GM19023 (cell line): ENCODE measurements around the gene ASB18.

Experiments used
- ATAC-seq: cut with Tn5 transposase; IDR thresholded peaks from one replicate; pipeline ENCODE4 v1.9.1; 2021; ENCODE audit warnings: mild to moderate bottlenecking, moderate library complexity; ENCODE audit not compliant: unreplicated experiment

Gene ASB18

DNA sequence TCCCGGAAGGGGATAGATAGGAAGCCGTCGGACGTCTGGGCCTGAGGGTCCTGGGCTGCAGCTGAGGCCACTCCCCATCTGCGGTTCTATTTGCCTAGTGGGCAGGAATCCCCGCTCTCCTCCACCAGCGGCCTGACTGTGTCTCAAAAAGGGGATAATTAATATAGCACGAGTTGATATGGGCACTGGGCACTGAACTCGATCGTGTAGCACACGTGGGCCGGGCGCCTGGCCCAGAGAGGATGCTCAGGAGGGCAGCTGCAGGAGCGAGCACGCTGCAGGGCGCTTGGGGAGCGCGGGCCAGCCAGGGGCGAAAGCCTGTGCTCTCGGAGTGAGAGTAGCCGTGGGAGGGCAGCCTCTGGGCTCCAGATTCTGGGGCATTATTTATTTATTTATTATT lies 87.3 kb downstream of the ASB18 start:
- ATAC-seq = no peak

DNA sequence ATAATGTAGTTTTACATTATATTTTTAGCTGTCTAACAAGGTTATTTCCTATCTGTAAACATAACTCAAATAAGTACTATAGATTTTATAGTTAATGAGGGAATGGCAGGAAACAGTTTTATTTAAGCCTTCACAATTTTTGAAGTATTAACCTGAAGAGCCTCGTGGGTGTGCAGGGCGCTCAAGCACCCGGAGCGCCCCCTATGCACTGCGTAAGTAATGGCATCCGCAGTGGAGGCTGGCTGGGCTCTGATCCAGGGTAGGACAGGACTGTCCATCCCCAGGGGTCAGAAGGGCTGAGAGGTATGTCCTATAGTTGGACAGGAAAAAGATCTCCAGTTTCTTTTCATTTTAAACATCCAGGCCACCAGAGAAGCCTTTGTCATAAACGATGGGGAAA lies 87.8 kb downstream of the ASB18 start:
- ATAC-seq = no peak

DNA sequence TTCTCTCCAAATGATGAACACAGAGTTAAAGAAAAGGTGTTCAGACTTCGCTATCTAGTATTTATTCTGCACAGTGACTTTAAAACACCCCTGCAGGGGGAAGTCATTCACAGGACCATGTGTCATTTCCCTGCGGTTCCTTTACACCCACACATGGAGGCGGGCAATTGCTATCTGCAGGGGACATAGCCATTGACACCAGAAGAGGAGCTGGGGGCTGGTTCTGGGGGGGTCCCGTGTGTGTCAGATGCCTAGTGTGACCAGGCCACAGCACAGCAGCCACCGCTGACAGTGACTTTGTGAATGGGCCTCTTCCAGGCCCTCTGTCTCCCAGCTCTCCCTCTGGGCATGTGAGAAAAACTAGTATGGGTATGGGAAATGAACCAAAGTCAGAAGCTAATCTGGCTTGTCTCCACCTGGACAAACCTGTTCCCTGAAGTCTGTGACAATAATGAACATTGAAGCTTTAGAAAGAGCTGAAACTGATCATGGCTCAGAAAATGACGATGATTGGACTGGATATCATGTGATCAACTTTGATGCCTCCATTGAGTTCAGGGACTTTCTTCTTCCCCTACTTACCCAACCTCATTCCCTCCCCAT lies 88.6 kb downstream of the ASB18 start:
- no peak for ATAC-seq

DNA sequence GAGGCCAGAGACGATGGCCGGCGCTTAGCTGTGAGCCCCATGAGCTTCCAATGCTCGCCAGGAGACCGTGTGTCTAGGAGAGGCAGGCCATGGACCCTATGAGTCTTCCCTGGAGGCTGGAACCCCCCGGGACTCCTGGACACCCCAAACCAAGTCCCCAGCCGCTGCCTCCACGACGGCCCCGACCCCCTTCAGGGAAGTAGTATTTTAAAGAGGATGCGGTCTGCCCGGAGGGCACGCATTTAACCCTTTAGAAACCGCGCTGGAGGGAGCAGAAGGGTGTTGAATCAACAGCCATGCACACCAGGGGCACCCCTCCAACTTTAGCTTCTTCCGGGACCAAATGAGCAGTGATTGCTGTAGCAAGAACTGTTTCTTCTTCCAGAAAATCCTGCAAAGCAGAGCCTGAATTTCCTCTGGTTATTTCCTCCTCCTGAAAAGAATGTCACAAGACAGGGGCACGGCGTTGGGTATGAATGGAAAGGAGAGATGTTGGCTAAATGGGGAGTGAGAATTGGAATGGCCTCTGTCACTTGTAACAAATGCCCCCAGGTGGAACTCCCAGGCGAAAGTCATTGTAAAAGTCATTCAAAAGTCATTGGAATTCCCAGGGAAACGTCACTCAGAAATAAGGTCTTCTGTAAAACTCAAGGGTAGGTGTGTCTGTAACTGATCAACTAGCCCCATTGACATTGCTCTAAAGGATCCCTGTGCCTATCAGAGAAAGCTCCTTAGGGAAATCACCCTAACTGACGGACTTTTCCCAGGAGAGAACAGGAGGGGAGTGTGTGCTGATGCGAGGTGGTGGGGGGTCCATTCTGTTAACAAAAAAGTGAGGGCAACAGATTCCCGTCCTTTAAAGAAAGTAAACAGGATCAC lies 90.2 kb downstream of the ASB18 start:
- no peak for ATAC-seq

DNA sequence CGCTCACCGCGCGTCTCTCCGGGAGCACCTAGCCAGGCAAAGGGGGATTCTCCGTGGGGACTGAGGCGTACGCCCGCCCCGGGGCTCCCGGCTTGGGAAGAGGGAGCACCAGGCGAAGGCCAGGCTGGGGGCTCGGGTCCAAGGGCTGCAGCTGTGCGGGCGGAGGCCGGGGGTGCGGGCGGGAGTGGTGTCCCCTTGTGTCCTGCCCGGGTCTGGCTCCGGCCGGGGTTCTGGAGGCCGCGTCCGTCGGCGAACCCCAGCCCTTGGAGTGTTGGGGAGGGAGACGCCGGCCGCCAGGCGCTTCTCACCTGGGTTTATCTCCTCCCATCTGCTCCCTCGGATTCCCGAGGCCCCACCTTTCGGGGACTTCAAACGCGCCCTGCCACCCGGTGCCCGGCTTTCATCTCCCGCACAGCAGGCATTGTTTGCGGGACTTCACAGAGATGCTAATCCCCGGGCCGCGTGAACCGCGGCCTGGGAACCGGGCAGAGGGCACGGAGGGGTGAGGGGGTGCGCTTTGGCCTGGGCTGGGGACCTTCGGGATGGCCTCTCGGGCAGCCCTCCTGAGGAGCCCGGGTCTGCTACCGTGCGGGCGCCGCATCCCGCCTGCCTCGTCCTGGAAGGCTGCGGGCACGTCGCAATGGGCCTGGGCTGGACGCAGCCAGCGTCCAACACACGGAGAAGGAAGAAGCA lies 91.0 kb downstream of the ASB18 start:
- ATAC-seq = no peak

DNA sequence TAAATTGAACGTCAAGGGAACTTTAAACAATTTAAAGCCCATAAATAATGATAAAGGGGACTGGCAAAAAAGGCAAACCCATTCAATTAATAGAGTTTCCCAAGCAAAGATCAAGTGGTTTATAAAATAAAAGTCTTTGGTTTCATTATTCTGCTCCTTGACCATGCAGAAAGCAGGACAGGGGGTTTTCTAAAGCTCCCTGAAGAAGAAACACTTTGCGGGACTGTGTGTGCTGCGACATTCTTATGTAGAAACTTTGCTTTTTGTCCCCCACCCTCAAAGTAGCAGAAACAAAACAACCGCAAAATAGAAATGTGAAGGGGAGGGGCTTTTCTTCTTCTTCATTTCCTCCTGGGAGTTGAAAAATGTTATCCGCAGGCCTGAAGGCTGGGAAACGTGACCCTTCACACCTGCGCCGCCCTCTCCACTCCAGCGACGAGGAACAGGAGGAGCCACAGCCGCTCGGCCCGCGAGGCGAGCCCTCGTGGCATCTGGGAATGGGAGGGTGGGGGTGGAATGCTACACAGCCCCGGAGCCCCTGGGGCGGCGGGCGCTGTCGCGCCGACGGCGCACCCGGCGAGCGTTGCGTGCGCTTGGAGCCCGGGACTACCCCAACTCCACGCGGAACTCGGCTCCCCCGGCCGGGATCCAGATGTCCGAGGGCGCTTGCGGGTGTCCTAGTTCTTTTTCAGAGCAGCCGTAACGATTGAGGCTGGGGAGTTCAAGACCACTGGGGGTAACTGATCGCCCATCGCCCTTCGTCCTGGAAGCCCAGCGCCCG lies 91.8 kb downstream of the ASB18 start:
- ATAC-seq = no peak

DNA sequence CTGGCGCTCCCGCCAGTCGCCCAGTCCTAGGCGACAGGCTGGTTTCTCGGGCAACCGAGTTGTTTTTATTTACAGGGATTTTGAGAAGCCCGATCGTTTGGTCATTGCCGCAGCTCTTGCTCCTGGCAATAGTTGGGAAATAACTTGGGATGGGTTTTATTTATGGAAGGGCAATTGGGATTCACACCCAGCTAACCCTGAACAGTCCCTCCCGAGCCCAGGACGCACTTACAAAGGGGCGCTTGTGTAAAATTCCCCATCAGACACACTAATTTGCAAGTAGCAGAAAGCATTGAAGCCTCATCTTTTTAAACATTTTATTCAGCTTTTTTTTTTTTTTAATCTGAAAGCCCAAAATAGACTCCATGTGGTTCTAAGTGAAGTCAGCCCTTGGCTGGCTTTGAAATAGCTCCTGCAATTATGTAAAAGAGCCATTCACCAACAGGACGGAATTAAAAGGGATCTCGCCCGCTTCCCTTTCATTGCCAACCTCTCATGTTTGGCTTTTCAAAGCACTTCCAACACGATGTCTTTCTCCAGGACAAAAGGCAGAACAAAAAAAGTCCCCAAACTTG lies 92.4 kb downstream of the ASB18 start:
- ATAC-seq = no peak

DNA sequence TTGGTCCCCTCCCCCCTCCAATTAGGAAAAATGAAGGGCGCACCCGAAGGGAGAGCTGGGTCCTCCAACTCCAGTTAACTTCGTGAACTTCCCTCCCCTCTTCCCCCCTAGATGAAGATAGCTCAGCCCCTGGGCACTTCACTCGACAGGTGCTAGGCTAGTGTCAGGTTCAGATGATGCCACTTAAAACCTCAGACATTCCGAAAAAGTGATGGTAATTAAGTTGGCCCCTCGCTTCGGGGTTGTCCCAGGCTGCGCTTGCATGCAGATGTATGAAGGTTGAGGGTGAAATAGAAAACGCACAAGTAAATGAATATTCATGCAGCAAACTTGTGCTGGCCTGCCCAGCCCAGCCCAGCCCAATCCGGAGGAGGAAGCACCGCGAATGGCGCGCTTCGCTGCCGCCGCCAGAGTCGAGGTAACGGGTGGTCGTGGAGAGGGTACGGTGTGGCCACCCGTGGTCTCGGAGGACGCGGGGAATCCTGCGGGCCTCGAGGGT lies 93.0 kb downstream of the ASB18 start:
- ATAC-seq = no peak

DNA sequence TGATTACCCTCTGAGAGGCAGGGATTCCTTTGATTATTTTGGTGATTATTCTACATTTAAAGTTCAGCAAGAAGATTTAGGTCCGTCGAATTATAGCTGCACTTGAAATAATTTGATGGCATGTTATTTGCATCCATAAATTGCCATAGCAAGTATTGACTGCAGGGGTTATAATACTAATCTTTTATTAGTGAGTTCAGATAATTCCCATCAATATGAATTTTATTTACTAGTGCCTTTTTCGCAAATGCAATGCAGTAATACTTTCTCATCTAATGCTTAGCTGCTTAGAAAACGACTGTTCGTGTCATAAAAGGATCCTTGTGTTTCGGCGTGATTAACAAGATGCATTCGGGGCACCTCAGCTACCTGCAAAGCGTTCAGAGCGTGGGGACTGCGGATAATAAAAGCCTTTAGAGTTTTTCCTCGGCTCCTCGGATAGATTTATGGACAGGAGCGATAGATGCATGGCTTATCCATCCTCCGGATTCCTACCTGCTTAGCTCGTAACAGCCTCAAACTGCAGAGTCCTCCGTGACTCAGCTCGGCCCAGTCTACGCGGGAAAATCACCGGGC lies 93.5 kb downstream of the ASB18 start:
- no peak for ATAC-seq

DNA sequence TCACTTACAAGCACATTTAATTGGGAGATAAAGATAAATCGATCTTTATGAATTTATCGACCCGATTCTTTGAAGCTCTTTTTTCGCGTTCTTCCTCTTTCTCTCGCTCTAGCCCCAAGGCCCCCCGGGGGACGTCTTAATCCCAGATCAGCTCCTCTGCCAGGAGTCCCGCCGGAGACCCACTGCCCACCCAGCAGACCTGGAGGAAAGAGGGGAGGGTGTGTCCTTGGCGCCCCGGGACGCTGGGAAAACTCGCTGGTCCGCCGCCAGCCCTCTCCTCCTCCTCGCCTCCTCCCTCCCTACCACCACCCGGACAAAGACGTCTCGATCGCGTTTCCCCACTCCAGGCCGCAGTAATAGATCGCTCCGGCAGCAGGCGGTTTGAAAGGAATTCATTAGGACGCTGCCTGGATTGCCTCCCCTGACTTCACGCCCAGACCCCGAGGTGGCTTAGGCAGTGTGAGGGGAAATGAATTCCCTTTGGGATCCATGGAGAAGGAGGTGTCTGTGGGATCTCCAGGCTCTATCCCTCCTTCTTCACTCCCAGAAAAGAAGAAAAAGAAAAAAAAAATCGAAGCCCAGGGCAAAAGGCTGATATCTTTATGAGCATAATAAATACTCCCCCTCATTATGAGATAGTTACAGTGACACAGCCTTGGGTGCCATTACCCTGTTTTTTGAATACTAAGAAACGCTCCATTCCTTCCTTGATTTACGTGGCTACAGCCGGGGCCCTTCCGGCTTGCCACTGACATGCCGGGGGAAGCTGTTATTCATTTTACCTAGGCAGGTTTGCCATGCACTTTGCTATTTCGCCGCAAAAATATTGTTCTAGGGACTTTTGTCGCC lies 94.2 kb downstream of the ASB18 start:
- ATAC-seq = no peak

DNA sequence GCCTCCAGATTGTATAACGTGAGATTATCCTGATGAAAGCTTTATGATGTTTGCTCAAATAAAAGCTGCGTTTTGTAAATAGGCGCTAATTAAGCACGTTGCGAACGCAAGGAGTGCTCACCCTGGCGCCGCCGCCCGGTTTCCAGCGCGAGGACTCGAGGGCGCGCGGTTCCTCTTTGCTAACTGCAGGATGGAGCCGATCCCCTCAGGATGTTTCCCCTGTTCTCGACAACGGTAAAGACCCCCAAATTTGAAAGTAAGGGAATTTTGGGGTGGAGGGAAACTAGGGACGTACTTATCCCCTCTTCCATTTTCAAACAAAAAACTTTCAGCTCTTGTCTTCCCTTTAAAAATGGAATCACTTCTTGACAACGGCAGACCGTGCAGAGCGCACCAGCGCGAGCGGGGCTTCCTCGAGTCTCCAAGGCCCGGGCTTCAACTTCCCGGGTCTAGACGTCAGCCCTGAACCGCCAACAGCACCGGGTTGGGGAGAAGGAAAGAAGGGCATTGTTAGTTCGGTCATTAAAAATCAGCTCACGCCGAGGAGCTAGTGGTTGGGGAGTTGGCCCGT lies 95.0 kb downstream of the ASB18 start:
- ATAC-seq = no peak

DNA sequence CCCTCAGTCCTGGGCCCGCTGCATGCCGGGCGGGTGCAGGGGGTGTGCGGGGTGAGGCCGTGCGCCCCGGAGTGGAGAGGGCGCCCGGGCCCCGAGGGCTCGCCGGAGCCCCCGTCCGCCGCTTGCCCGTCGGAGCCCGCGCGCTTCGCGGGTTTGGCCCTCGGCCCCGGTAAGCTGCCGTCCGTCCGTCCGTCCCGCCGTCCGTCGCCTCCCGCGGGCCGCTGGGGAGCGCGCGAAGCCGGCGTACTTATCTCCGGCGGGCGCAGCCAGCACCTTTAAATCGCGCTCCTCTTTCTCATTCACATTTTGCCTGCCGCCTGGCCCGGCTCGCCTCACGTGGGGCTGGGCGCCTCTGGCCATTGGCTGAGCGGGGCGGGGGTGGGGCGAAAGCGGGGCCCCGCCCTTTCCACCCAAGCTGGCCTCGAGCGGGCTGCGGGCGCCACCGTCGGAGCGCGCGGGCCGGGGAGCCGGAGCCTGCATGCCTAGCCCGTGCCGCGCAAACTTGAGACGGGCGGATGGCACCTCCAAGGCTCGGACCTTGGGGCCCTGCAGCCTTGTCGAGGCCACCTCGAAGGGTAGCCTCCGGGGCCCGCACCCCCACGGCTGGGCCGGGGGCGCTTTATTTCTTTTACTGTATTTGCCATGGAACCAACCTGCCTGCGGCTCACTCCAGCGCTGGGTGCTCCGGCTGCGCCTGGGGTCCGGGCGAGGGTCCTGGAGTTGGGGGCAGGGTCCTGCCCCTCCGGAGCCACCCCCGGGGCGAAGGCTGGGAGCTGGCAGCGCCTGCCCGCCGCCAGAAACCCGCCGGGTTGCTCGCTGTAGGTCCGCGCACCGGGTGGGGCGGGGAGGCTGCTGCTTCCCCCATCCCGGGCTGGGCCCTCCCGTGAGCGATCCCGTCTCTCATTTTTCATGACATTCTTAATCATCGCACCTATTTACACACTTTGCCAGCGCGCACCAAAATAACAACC lies 95.8 kb downstream of the ASB18 start, which contains the start of gene GBX2:
GBX2 (minus strand) TSS at position 277 of the 971 bp plus-strand sequence. CDS start 415 bp downstream, outside the sequence.
- no peak for ATAC-seq

DNA sequence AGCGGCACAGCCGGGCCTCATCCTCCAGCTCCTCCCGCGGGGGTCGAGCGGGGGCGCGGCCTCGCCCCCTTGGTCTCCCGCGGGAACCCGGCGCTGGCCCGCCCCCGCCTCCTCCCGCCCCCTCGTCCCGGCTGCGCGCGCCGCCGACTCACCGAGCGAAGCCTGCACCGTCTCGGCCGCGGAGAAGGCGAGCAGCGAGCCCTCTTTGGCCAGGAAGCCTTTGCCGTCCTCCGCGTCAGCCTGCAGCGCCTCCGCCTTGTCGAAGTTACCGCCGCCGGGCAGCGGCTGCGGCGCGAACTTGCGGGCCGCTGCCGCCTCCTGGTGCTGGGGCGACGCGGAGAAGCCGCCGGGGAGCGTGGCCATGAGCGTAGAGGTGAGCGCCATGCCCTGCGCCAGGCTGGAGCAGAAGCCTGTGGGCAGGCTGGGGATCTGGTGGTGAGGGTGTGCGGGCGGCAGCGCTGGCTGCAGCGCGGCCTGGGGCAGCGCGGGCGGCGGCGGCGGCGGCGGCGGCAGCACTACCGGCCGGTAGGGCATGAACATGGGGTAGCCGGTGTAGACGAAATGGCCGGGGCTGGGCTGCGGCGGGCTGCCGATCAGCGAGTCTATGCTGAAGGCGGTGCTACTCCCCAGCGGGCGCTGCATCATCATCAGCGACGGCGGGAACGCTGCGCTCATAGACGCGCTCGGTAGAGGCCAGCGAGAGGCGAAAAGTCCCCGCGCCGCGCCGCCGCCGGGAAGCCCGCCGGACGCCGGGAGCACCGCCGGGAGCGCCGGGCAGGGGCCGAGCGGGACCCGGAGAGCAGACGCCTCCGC lies 96.7 kb downstream of the ASB18 start:
- ATAC-seq = no peak

DNA sequence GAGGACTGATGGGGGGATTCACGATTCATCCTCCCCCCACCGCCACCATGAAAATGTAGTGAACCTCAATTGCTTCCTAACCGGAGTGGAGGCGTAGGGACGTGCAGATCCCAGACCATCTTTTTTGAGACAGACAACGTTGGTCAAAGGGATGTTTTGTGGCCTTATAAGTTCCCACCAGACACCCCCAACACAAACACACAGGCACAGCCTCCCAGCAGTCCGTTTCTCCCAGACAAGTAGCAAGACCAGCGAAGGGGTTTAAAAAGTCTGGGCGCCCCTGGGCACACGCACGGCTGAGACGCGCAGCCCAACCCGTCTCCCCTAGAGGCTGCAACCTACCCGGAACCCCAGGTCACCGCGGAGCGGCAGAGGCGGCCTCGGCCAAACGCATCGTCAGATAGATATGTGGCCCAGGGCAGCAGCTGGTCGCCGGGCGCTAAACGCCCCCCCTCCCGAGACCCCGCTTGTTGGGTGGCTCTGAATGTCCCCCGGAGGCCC lies 97.4 kb downstream of the ASB18 start:
- ATAC-seq = no peak

DNA sequence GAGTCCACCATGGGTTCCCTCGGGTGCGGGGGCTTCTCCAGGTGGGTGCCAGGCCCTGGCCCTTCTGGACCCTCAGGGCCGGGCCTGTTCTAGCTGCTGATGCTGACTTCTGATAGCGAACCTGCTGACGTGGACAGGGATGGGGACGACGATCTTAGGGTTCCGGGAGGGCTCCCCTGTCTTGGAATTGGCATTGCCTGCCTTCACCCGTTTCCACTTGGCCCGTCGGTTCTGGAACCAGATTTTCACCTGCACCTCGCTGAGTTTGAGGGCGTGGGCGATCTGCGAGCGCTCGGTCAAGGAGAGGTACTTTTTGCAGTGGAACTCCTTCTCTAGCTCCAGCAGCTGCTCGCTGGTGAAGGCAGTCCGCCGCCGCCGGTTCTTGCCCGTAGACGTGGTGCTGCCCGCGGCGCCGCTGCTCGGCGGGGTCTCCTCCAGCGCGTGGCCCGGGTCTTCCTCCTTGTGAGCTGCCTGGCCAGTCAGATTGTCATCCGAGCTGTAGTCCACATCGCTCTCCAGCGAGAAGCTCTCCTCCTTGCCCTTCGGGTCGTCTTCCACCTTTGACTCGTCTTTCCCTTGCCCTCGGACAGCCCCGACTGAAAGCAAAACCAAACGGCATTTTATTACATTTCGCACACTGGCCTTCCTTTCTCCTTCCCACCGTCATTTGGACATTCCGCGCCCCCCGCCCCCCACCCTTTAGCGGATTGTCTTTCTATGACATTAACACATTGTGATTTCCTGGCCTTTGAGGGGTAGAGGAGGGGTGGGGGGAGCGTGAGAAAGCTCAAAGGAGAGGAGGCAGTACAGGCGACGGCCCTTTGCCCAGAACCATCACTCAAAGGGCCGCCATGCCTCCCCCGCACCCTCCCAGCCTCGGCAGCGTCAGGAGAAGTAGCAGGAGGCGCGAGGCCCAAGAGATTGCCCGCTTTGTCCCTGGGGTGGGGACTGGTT lies 98.1 kb downstream of the ASB18 start:
- ATAC-seq = no peak
